ENCODE measurements around the gene SOAT2.

SOAT2 gene

GRCh38 chr12:53071591-53072551, 31.4 kb upstream of the SOAT2 start:
- Mint-ChIP-seq H3K4me1 (ENCODE audit: low read depth) (peaks cover 18% of the 10 kb centered on the region), H3K27ac (peak overlapping the region; percentile 18), H3K9me3 (no peaks in the 10 kb centered on the region), H3K4me3 (no peak overlapping the region), H3K36me3 (ENCODE audit: low read depth) (peaks cover 40% of the 10 kb centered on the region), H3K27me3 (no peaks in the 10 kb centered on the region)

- H3K9me3 Mint-ChIP-seq = no peaks in the 10 kb centered on the region
- no peaks in the 10 kb centered on the region for H3K27me3 Mint-ChIP-seq
- no peak overlapping the region for H3K27ac Mint-ChIP-seq
- no peak overlapping the region for H3K4me3 Mint-ChIP-seq
- peaks cover 30% of the 10 kb centered on the region for H3K4me1 Mint-ChIP-seq (ENCODE audit: low read depth)
- H3K36me3 Mint-ChIP-seq (ENCODE audit: low read depth) = peaks cover 40% of the 10 kb centered on the region
Measured at GRCh38 chr12:53073881-53074280, 29.4 kb upstream of the SOAT2 start.

DNA sequence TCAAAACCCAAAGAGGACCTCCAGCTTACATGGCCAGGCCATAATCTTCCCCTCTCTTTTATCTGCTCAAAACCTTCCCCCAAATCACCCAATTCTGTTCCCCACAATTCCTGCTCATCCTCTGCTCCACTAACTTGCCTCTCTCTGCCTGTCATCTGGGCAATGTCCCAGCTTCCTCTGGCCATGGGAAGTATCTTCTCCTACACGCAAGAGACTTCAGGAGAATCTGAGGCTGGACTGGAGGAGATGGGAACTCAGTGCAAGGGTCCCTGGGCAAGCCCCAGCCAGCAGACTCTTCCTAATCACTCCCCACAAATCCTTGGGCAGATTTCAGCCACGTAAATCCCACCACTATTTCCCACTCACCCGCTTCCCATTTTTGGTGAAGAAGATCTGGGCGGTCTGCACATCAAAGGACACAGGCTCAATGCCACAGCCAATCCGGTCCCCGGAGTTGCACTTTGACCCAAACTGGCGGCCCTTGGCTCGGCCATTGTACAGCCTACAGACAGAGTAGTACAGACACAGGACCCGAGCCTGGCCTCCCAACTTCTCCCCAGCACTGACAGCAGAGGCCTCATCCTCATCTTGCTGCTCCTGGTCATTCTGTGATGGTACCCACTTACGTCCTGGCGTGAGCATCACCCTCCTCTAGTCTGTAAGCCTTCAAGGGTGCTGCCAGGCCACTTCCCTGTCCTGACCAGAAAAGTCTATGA, 28.8 kb upstream of the SOAT2 start:
- Mint-ChIP-seq H3K9me3 (no peaks in the 10 kb centered on the region), H3K4me1 (ENCODE audit: low read depth) (peaks cover 30% of the 10 kb centered on the region), H3K27ac (no peak overlapping the region), H3K36me3 (ENCODE audit: low read depth) (peaks cover 40% of the 10 kb centered on the region), H3K27me3 (no peaks in the 10 kb centered on the region), H3K4me3 (no peak overlapping the region)

- H3K27ac Mint-ChIP-seq = no peak overlapping the region
- no peak overlapping the region for H3K4me3 Mint-ChIP-seq
- H3K9me3 Mint-ChIP-seq = no peaks in the 10 kb centered on the region
- H3K4me1 Mint-ChIP-seq (ENCODE audit: low read depth) = peaks cover 34% of the 10 kb centered on the region
- H3K36me3 Mint-ChIP-seq (ENCODE audit: low read depth) = peaks cover 40% of the 10 kb centered on the region
- H3K27me3 Mint-ChIP-seq = no peaks in the 10 kb centered on the region
Measured at GRCh38 chr12:53074999-53075370, 28.3 kb upstream of the SOAT2 start.

GRCh38 chr12:53076461-53076860, 26.8 kb upstream of the SOAT2 start:
- H3K27me3 Mint-ChIP-seq = no peaks in the 10 kb centered on the region
- peaks cover 38% of the 10 kb centered on the region for H3K4me1 Mint-ChIP-seq (ENCODE audit: low read depth)
- no peaks in the 10 kb centered on the region for H3K9me3 Mint-ChIP-seq
- peaks cover 40% of the 10 kb centered on the region for H3K36me3 Mint-ChIP-seq (ENCODE audit: low read depth)
- H3K27ac Mint-ChIP-seq = no peak overlapping the region
- no peak overlapping the region for H3K4me3 Mint-ChIP-seq

DNA sequence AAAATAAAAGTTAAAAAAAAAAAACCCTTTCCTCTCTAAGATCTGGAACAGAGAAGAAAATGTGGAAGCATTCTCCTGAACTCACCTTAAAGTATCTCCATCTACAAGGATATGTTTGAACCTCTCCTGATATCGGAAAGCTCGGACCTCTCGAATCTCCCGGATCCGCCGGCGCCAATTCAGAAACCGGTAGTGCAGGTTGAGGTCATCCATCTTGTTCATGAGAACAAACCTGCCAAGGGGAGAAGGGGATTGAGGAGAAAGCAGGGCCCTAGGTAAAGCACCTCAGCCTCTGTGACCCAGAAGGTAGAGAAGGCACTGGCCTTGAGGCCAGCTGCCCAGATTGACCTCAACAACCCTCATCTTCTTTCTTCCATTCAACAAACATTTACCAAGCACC, 26.3 kb upstream of the SOAT2 start:
- no peak overlapping the region for H3K4me3 Mint-ChIP-seq
- no peaks in the 10 kb centered on the region for H3K27me3 Mint-ChIP-seq
- no peaks in the 10 kb centered on the region for H3K9me3 Mint-ChIP-seq
- peaks cover 38% of the 10 kb centered on the region for H3K4me1 Mint-ChIP-seq (ENCODE audit: low read depth)
- no peak overlapping the region for H3K27ac Mint-ChIP-seq
- peaks cover 40% of the 10 kb centered on the region for H3K36me3 Mint-ChIP-seq (ENCODE audit: low read depth)

DNA sequence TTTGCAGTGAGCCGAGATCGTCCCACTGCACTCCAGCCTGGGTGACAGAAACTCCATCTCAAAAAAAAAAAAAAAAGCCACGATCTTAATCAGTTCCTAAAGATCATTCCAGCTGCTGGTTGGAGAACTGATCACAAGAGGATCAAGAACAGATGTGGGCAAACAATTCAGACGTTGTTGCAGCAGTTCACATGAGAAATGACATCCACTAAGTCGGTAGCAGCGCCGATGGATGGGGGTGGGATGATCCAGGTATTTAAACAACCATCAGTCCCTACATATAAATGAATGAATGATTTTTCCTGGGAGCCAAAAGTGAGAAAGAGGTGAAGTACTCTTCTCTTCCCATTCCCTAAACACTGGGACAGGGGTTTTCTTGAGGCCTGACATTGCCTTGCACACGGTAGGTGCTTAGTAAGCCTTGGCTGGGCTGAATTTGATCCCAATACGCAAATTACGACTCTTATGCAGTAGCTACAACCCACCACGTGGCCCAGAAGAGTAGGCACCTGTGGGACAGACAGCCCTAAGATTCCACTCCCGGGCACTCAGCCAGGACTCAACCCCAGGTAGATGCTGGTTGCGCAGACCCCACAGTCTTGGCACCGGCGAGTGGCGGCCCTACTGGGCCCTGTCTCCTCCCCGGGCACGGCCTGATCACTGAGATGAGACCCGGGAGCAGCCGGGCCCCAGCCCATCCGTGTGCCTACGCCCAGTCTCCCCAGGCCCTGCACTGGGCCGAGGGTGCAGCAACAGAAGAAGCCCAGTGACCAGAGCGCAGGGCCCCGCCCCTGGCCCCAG, 24.7 kb upstream of the SOAT2 start:
- H3K4me1 Mint-ChIP-seq (ENCODE audit: low read depth) = peaks cover 41% of the 10 kb centered on the region

DNA sequence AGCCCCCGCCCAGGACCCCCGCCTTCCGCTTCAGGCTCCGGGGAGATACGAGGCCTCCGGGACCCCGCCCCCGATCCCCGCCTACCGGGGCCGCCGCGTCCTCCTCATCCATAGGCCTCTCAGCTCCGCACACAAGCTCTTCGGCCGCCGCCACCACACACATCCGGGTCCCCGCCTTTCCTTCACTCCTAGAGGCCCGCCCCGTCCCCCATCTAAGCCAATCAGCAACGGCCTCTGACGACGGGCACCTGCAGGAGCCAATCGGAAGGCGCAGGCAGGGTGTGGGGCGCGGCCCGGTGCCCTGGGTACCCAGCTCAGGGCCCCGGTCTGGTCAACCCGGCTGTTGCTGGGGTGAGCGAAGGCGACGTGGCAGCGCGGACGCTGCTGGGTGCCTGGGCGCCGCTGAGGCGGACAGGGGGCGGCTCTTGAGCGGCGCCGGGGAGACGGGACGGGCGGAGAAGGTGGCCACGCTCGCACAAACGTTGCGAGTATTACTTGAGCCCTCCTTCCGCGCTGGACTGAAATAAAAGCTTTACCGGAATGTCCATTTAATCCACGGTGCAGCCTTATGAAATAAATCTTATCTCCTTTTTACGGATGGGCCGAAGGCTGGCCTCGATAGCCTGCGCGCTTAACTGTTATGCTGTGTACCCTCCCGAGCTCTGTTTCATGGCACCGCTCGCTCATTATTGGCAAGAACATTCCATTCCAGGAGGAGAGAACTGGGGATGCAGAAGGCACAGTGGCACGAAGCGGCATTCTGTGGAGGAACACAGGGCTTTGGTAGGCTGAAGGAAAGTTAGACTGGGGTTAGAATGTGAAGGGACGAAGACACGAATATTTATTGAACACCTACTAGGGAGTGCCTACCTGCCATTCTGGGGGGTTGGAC, 23.8 kb upstream of the SOAT2 start, which contains the start of gene SPRYD3:
TSS of gene SPRYD3 (minus strand) at position 165 of the 892 bp plus-strand sequence. CDS start at position 108, 57 bp downstream.
- H3K27ac Mint-ChIP-seq = peak within 1 kb of the TSS; percentile 93
- H3K4me3 Mint-ChIP-seq = peak within 1 kb of the TSS; percentile 92
- peaks cover 33% of the 10 kb centered on the region for H3K4me1 Mint-ChIP-seq (ENCODE audit: low read depth)
- no peaks in the 10 kb centered on the region for H3K9me3 Mint-ChIP-seq
- no peaks in the 10 kb centered on the region for H3K27me3 Mint-ChIP-seq
- peaks cover 19% of the 10 kb centered on the region for H3K36me3 Mint-ChIP-seq (ENCODE audit: low read depth)

More for the DNA sequence above, 24.7 kb upstream of the SOAT2 start:
- peaks cover 27% of the 10 kb centered on the region for H3K36me3 Mint-ChIP-seq (ENCODE audit: low read depth)
- H3K9me3 Mint-ChIP-seq = no peaks in the 10 kb centered on the region
- H3K27me3 Mint-ChIP-seq = no peaks in the 10 kb centered on the region
- peak overlapping the region; percentile 92 for H3K4me3 Mint-ChIP-seq
- peak overlapping the region; percentile 86 for H3K27ac Mint-ChIP-seq

GRCh38 chr12:53082637-53083175, 20.6 kb upstream of the SOAT2 start:
- H3K27me3 Mint-ChIP-seq = peaks cover 4% of the 10 kb centered on the region
- no peaks in the 10 kb centered on the region for H3K9me3 Mint-ChIP-seq
- no peak overlapping the region for H3K27ac Mint-ChIP-seq
- peaks cover 28% of the 10 kb centered on the region for H3K4me1 Mint-ChIP-seq (ENCODE audit: low read depth)
- no peak overlapping the region for H3K4me3 Mint-ChIP-seq
- no peaks in the 10 kb centered on the region for H3K36me3 Mint-ChIP-seq (ENCODE audit: low read depth)

- Mint-ChIP-seq H3K4me1 (ENCODE audit: low read depth) (peaks cover 8% of the 10 kb centered on the region), H3K9me3 (no peaks in the 10 kb centered on the region), H3K27me3 (peaks cover 4% of the 10 kb centered on the region), H3K4me3 (no peak overlapping the region), H3K27ac (no peak overlapping the region), H3K36me3 (ENCODE audit: low read depth) (no peaks in the 10 kb centered on the region)
Measured at GRCh38 chr12:53086361-53086760, 16.9 kb upstream of the SOAT2 start.

- Mint-ChIP-seq H3K9me3 (no peaks in the 10 kb centered on the region), H3K4me1 (ENCODE audit: low read depth) (peaks cover 7% of the 10 kb centered on the region), H3K36me3 (ENCODE audit: low read depth) (no peaks in the 10 kb centered on the region), H3K27me3 (peaks cover 4% of the 10 kb centered on the region), H3K27ac (no peak overlapping the region), H3K4me3 (no peak overlapping the region)
Measured at GRCh38 chr12:53090105-53090504, 13.2 kb upstream of the SOAT2 start.

GRCh38 chr12:53090554-53090953, 12.7 kb upstream of the SOAT2 start:
- Mint-ChIP-seq H3K27ac (no peak overlapping the region), H3K4me3 (no peak overlapping the region), H3K9me3 (no peaks in the 10 kb centered on the region), H3K27me3 (peaks cover 4% of the 10 kb centered on the region), H3K36me3 (ENCODE audit: low read depth) (no peaks in the 10 kb centered on the region), H3K4me1 (ENCODE audit: low read depth) (peaks cover 7% of the 10 kb centered on the region)

DNA sequence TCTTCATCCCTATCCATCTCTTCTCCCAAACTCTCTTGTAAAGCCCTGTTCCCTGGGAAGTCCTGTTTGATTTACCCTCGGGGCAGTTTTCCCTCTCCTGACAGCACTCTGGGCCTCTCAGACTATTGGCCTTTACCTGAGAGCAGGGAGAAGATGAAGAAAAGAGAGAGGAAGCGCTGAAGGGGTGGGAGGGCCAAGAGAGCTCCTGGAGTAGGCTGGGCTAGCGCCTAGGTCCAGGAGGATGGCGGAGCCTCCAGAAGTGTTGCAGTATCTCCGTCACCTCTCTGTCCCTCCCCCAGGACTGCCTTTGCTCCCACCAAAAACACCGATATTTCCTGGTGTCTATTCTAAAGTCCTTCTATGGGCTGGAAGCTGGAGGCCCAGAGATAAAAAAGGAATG, 11.5 kb upstream of the SOAT2 start:
- Mint-ChIP-seq H3K36me3 (ENCODE audit: low read depth) (no peaks in the 10 kb centered on the region), H3K27me3 (peaks cover 4% of the 10 kb centered on the region), H3K27ac (no peak overlapping the region), H3K4me1 (ENCODE audit: low read depth) (peaks cover 14% of the 10 kb centered on the region), H3K4me3 (no peak overlapping the region), H3K9me3 (no peaks in the 10 kb centered on the region)
